Measurements from ENCODE around the gene TIMM50.

The TIMM50 gene

GRCh38 chr19:39502640-39503417, 22.2 kb downstream of the TIMM50 start:
- DNase-seq: no peak

GRCh38 chr19:39506598-39506943, 25.9 kb downstream of the TIMM50 start:
- no peak for DNase-seq

GRCh38 chr19:39506944-39507714, 26.5 kb downstream of the TIMM50 start:
- DNase-seq: peak; percentile 96

- DNase-seq: peak in 1 of 2 experiments; percentile 35
Measured at GRCh38 chr19:39507715-39508364, 27.2 kb downstream of the TIMM50 start.

GRCh38 chr19:39508629-39509028, 28.0 kb downstream of the TIMM50 start:
- DNase-seq: no peak

- no peak for DNase-seq
Measured at GRCh38 chr19:39509233-39509632, 28.6 kb downstream of the TIMM50 start.

GRCh38 chr19:39512988-39513387, 32.4 kb downstream of the TIMM50 start:
- DNase-seq: no peak

- DNase-seq: no peak
Measured at GRCh38 chr19:39514840-39515550, 34.4 kb downstream of the TIMM50 start, which contains the start of gene SELENOV. SELENOV (plus strand) TSS chr19:39515139; CDS start chr19:39515213, 74 bp downstream.

GRCh38 chr19:39515551-39516191, 35.0 kb downstream of the TIMM50 start:
- DNase-seq: no peak

- DNase-seq: no peak
Measured at GRCh38 chr19:39516270-39516669, 35.6 kb downstream of the TIMM50 start.

GRCh38 chr19:39517432-39517831, 36.8 kb downstream of the TIMM50 start:
- no peak for DNase-seq

GRCh38 chr19:39518458-39518857, 37.8 kb downstream of the TIMM50 start:
- no peak for DNase-seq

GRCh38 chr19:39518975-39519374, 38.3 kb downstream of the TIMM50 start:
- DNase-seq: no peak

- no peak for DNase-seq
Measured at GRCh38 chr19:39520541-39521484, 40.2 kb downstream of the TIMM50 start.

GRCh38 chr19:39524495-39524894, 43.9 kb downstream of the TIMM50 start:
- DNase-seq: no peak

GRCh38 chr19:39525205-39525604, 44.6 kb downstream of the TIMM50 start:
- no peak for DNase-seq

- peak in 1 of 2 experiments; percentile 46 for DNase-seq
Measured at GRCh38 chr19:39531834-39532232, 51.2 kb downstream of the TIMM50 start.

GRCh38 chr19:39532233-39533002, 51.8 kb downstream of the TIMM50 start, which contains the start of gene EID2B:
EID2B (minus strand) TSS chr19:39532852; CDS start chr19:39532802, 50 bp downstream.
- peak; percentile 99 for DNase-seq

GRCh38 chr19:39533003-39533512, 52.4 kb downstream of the TIMM50 start:
- DNase-seq: no peak

GRCh38 chr19:39533791-39534190, 53.2 kb downstream of the TIMM50 start:
- DNase-seq: no peak

Measured in SHP77 (cell line).